Glutamatergic neuron (in vitro differentiated cells): ENCODE results near the gene MCTP1. TPM values are rescaled to one million over a fixed set of nuclear protein-coding genes. Genes with fewer than 3 reads are reported as not detected.

ENCODE experiments used
- DNase-seq: peaks from one replicate; pipeline ENCODE4 v3.0.0; 2022
- H3K27ac Mint-ChIP-seq: one replicate; pipeline ENCODE4 v1.8.0; 2020; ENCODE audit warnings: mild to moderate bottlenecking, mixed read lengths, inconsistent platforms; ENCODE audit not compliant: unreplicated experiment
- H3K27me3 Mint-ChIP-seq: one replicate; pipeline ENCODE4 v1.8.0; 2020; ENCODE audit warnings: mild to moderate bottlenecking, moderate library complexity, mixed read lengths, inconsistent platforms; ENCODE audit not compliant: unreplicated experiment
- H3K36me3 Mint-ChIP-seq: one replicate; pipeline ENCODE4 v1.8.0; 2020; ENCODE audit warnings: mild to moderate bottlenecking, mixed read lengths, inconsistent platforms; ENCODE audit not compliant: unreplicated experiment
- H3K4me1 Mint-ChIP-seq: one replicate; pipeline ENCODE4 v1.8.0; 2020; ENCODE audit warnings: mild to moderate bottlenecking, low read depth, mixed read lengths, inconsistent platforms; ENCODE audit not compliant: unreplicated experiment
- H3K4me3 Mint-ChIP-seq: one replicate; pipeline ENCODE4 v1.8.0; 2020; ENCODE audit warnings: mild to moderate bottlenecking, mixed read lengths, inconsistent platforms; ENCODE audit not compliant: unreplicated experiment
- H3K9me3 Mint-ChIP-seq: one replicate; pipeline ENCODE4 v1.8.0; 2020; ENCODE audit warnings: mild to moderate bottlenecking, moderate library complexity, mixed read lengths, inconsistent platforms; ENCODE audit not compliant: unreplicated experiment
- CTCF ChIP-seq: fragments of 200-600 bp; sonication (generic); IDR thresholded peaks from one replicate; pipeline ENCODE4 v1.5.0; 2021; ENCODE audit not compliant: partially characterized antibody, unreplicated experiment
- total RNA-seq: library from RNA; stranded (reverse); fragmentation: NEBNext Ultra II Directional; extraction: Animal tissue kit (Norgen Biotek cat#: 25700); gene quantifications from one replicate; pipeline ENCODE4 v1.2.1, GENCODE V29; 2021; ENCODE audit not compliant: unreplicated experiment

The MCTP1 gene
- total RNA-seq, 1 donor from 2014 or later, result 1.7 TPM

GRCh38 chr5:94707359-94707758, 577.5 kb downstream of the MCTP1 start:
- H3K9me3 Mint-ChIP-seq, result no peaks in the 10 kb centered on the region

GRCh38 chr5:94705427-94705826, 579.5 kb downstream of the MCTP1 start:
- Mint-ChIP-seq H3K4me1 (no peaks in the 10 kb centered on the region), H3K27ac (no peak overlapping the region), H3K4me3 (no peak overlapping the region), H3K9me3 (no peaks in the 10 kb centered on the region), H3K36me3 (no peaks in the 10 kb centered on the region), H3K27me3 (no peaks in the 10 kb centered on the region)
- TF ChIP-seq CTCF, result no peak
- no peak for DNase-seq

More at GRCh38 chr5:94707359-94707758, 577.5 kb downstream of the MCTP1 start:
- Mint-ChIP-seq H3K27me3 (no peaks in the 10 kb centered on the region), H3K27ac (no peak overlapping the region), H3K4me1 (no peaks in the 10 kb centered on the region), H3K4me3 (no peak overlapping the region), H3K36me3 (no peaks in the 10 kb centered on the region)
- no peak for DNase-seq
- TF ChIP-seq CTCF, result no peak

GRCh38 chr5:94702729-94703128, 582.2 kb downstream of the MCTP1 start:
- H3K27ac Mint-ChIP-seq, result no peak overlapping the region

GRCh38 chr5:94700592-94700991, 584.3 kb downstream of the MCTP1 start:
- H3K4me3 Mint-ChIP-seq, result no peak overlapping the region
- no peaks in the 10 kb centered on the region for H3K36me3 Mint-ChIP-seq

More at GRCh38 chr5:94702729-94703128, 582.2 kb downstream of the MCTP1 start:
- no peak for DNase-seq
- Mint-ChIP-seq H3K4me1 (no peaks in the 10 kb centered on the region), H3K4me3 (no peak overlapping the region), H3K9me3 (no peaks in the 10 kb centered on the region), H3K36me3 (no peaks in the 10 kb centered on the region), H3K27me3 (no peaks in the 10 kb centered on the region)
- TF ChIP-seq CTCF, result no peak

GRCh38 chr5:94699562-94699961, 585.3 kb downstream of the MCTP1 start:
- no peaks in the 10 kb centered on the region for H3K9me3 Mint-ChIP-seq

More at GRCh38 chr5:94700592-94700991, 584.3 kb downstream of the MCTP1 start:
- no peak for TF ChIP-seq CTCF
- H3K27ac Mint-ChIP-seq, result no peak overlapping the region
- no peaks in the 10 kb centered on the region for H3K9me3 Mint-ChIP-seq
- no peak for DNase-seq
- H3K4me1 Mint-ChIP-seq, result no peaks in the 10 kb centered on the region
- no peaks in the 10 kb centered on the region for H3K27me3 Mint-ChIP-seq

More at GRCh38 chr5:94699562-94699961, 585.3 kb downstream of the MCTP1 start:
- Mint-ChIP-seq H3K27me3 (no peaks in the 10 kb centered on the region), H3K4me1 (no peaks in the 10 kb centered on the region), H3K36me3 (no peaks in the 10 kb centered on the region), H3K4me3 (no peak overlapping the region), H3K27ac (no peak overlapping the region)
- TF ChIP-seq CTCF, result no peak
- DNase-seq, result no peak
